Measurements from ENCODE around the gene TECR.
"Not testable (repeated sequence)": the region's sequence is repeated elsewhere in the genome, so short reads cannot be mapped to it uniquely, and the experiment has no call there.

Gene TECR

GRCh38 chr19:14497228-14497921 is 32.0 kb upstream of the TECR start:
- no peak for DNase-seq (ENCODE audit: low read depth)
- no peak for TF ChIP-seq CTCF (IDR thresholded peaks at IDR 0.05; ENCODE audit: control insufficient read depth, extremely low read depth, insufficient read depth)

GRCh38 chr19:14502334-14503092 is 26.9 kb upstream of the TECR start:
- no peak for DNase-seq (ENCODE audit: low read depth)
- no peak for TF ChIP-seq CTCF (IDR thresholded peaks at IDR 0.05; ENCODE audit: control insufficient read depth, extremely low read depth, insufficient read depth)
- H3K4me3 ChIP-seq (ENCODE audit: low read depth, low read length): no peak overlapping the region

More at GRCh38 chr19:14497228-14497921, 32.0 kb upstream of the TECR start:
- H3K4me3 ChIP-seq (ENCODE audit: low read depth, low read length): no peak overlapping the region

GRCh38 chr19:14503285-14503684 is 26.1 kb upstream of the TECR start:
- no peak for DNase-seq (ENCODE audit: low read depth)
- TF ChIP-seq CTCF (IDR thresholded peaks at IDR 0.05; ENCODE audit: control insufficient read depth, extremely low read depth, insufficient read depth): no peak
- no peak overlapping the region for H3K4me3 ChIP-seq (ENCODE audit: low read depth, low read length)

- H3K4me3 ChIP-seq (ENCODE audit: low read depth, low read length); DNase-seq (ENCODE audit: low read depth): not testable (repeated sequence)
Measured at GRCh38 chr19:14504575-14504974, 24.8 kb upstream of the TECR start.

GRCh38 chr19:14505488-14506239 is 23.7 kb upstream of the TECR start:
- DNase-seq (ENCODE audit: low read depth): no peak
- no peak overlapping the region for H3K4me3 ChIP-seq (ENCODE audit: low read depth, low read length)
- peak; percentile 78 for TF ChIP-seq CTCF (IDR thresholded peaks at IDR 0.05; ENCODE audit: control insufficient read depth, extremely low read depth, insufficient read depth)

GRCh38 chr19:14507704-14508542 is 21.5 kb upstream of the TECR start:
- no peak for DNase-seq (ENCODE audit: low read depth)
- no peak overlapping the region for H3K4me3 ChIP-seq (ENCODE audit: low read depth, low read length)
- no peak for TF ChIP-seq CTCF (IDR thresholded peaks at IDR 0.05; ENCODE audit: control insufficient read depth, extremely low read depth, insufficient read depth)

Data from LNCaP clone FGC (cell line).